ENCODE data around the gene GPC5. TPM values are rescaled to one million over a fixed set of nuclear protein-coding genes. Genes with fewer than 3 reads are reported as not detected.

GPC5 gene
- total RNA-seq, 4 donors from 2014 or later: 0.74 to 1.1 TPM; not detected in 2

DNA sequence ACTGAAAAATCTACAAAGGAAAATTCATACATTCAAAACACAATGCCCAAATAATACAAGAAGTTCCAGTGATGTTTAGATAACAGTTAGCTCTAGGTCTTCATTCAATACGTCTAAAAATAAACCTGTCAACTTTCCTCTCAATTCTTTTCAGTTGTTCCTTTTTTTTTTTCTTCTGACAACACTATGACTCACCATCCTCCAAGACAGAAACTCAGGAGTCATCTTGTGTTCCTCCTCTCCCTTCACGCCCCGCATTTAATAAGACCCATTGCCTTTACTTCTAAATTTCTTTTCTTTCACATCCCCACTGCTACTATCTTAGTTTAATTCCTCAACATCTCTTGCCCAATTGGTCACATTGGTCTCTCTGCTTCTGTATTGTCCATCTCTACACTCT, 759.9 kb downstream of the GPC5 start:
- no peak for DNase-seq (ENCODE audit: low spot score)
- no peak for ATAC-seq (ENCODE audit: low FRiP score)
- TF ChIP-seq, protein P1, sequence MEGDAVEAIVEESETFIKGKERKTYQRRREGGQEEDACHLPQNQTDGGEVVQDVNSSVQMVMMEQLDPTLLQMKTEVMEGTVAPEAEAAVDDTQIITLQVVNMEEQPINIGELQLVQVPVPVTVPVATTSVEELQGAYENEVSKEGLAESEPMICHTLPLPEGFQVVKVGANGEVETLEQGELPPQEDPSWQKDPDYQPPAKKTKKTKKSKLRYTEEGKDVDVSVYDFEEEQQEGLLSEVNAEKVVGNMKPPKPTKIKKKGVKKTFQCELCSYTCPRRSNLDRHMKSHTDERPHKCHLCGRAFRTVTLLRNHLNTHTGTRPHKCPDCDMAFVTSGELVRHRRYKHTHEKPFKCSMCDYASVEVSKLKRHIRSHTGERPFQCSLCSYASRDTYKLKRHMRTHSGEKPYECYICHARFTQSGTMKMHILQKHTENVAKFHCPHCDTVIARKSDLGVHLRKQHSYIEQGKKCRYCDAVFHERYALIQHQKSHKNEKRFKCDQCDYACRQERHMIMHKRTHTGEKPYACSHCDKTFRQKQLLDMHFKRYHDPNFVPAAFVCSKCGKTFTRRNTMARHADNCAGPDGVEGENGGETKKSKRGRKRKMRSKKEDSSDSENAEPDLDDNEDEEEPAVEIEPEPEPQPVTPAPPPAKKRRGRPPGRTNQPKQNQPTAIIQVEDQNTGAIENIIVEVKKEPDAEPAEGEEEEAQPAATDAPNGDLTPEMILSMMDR (IDR thresholded peaks at IDR 0.05): no peak

DNA sequence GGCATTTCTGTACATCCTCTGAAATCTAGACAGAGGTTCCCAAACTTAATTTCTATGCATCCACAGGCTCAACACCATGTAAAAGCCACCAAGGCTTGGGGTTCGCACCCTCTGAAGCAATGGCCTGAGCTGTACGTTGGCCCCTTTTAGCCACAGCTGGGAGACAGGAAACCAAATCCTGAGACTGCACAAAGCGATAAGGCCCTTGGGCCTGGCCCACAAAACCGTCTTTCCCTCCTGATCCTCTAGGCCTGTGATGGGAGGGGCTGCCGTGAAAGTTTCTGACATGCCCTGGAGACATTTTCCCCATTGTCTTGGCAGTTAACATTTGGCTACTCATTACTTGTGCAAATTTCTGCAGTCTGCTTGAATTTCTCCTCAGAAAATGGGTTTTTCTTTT, 766.4 kb downstream of the GPC5 start:
- no peak for DNase-seq (ENCODE audit: low spot score)
- TF ChIP-seq, protein P1 (IDR thresholded peaks at IDR 0.05): no peak
- ATAC-seq (ENCODE audit: low FRiP score): no peak

DNA sequence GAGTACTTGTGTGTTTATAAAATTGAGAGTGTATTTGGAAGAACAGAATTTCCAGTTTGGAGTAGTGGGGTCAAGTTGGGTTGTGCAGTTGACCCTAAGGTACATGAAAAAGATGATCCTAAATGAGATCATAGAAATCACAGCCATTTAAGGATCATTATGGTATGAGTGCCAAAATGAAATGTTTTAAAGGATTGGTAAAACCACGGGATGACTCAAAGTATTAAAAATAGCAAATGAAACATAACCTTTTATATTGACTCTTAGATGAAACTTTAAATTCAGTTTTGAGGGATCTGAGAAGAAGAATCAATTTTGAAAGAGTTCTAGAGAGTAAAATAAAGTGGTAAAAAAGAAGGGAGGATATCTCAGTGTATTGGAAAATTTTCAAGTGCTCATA, 773.8 kb downstream of the GPC5 start:
- no peak for ATAC-seq (ENCODE audit: low FRiP score)

DNA sequence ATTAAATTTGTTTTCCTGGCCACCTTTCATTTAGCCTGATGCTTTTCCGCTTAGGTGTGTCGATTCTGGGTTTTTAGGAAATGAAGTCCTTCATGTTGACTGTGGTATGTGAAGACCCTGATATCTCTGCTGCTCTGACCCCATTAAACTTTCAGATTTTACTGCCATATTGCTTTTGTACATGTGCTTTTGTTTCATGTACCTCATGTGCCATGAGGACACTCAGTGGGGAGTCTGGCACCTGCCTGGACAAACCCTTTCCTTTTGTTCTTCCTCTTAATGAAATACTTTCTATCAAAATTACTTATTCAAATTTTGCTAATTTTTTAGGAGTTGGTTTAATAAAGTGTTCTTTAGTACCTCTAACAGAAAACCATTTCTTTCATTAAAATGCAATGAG, 774.8 kb downstream of the GPC5 start:
- no peak for DNase-seq (ENCODE audit: low spot score)
- TF ChIP-seq, protein P1 (IDR thresholded peaks at IDR 0.05): no peak
- ATAC-seq (ENCODE audit: low FRiP score): no peak

More for the DNA sequence above, 773.8 kb downstream of the GPC5 start:
- TF ChIP-seq, protein P1 (IDR thresholded peaks at IDR 0.05): no peak
- DNase-seq (ENCODE audit: low spot score): no peak

DNA sequence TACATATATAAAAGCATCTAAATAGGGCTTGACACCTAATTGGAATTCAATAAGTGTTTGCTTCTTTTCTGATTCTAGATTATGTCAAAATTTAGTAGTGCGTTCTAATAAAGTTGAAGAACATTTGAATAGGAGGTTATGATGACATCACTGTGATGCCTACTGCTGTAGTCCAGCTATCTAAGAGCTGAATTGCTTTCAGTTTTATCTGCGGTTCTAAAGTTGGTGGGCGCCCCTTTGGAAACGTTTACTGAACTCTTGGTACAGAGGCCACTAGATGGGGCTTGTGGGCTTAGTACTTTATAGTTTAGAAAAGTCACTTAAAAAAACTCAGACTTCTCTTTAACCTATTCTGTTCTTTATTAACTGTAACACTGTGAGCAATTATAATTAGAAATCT, 776.9 kb downstream of the GPC5 start:
- TF ChIP-seq, protein P1 (IDR thresholded peaks at IDR 0.05): no peak
- ATAC-seq (ENCODE audit: low FRiP score) (no peak), DNase-seq (ENCODE audit: low spot score) (no peak)

DNA sequence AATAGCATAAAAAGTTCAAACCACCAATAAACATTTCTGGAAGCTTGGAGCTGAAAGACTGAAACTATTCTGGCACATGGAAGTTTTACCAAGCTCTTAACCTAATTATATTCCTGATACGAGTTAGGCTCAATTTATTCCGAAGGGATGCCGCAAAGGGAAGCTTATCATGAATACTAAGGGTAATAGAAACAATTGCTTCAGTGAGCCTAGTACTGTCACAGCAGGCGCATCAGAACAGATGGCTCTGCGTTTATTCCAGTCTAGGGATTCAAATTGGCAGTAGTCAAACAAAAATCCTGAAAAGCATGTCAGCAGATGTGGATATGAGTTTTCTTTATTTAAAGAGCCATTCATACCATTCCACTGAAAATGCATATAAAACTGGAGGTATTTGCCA, 779.5 kb downstream of the GPC5 start:
- DNase-seq (ENCODE audit: low spot score) (no peak), ATAC-seq (ENCODE audit: low FRiP score) (no peak)
- TF ChIP-seq, protein P1 (IDR thresholded peaks at IDR 0.05): no peak

DNA sequence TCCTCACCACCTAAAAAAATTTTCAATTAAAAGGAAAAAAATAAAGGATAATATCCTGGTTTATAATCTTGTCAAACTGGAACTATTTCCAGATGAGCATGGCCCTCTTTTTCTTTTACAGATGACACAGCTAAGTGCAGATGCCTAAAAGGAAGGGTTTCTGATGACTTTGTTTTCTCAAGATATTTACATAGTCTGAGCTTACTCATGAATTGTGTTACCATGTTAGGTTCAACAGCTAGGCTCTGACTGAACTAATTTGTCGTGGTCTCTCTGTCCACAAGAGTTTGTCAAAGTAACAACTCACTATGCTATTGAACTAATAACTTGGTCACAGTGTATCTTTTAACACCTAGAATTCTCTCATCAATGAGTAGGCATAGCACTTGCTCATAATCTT, 780.8 kb downstream of the GPC5 start:
- TF ChIP-seq, protein P1 (IDR thresholded peaks at IDR 0.05): no peak
- DNase-seq (ENCODE audit: low spot score): no peak
- no peak for ATAC-seq (ENCODE audit: low FRiP score)
